BE2C (cell line): ENCODE results near the gene SRSF8.
"Not testable (repeated sequence)": the region's sequence is repeated elsewhere in the genome, so short reads cannot be mapped to it uniquely, and the experiment has no call there.

Source experiments
- DNase-seq: peaks from one replicate; pipeline ENCODE4 v3.0.0-alpha.2; 2020
- H3K27me3 ChIP-seq: fragments of 250-450 bp; sonication (Bioruptor Pico); 2 replicates; pipeline ENCODE4 v1.5.1; 2020; ENCODE audit warnings: mild to moderate bottlenecking
- H3K36me3 ChIP-seq: fragments of 250-450 bp; sonication (Bioruptor Pico); 2 replicates; pipeline ENCODE4 v1.5.1; 2020; ENCODE audit warnings: mild to moderate bottlenecking
- H3K4me1 ChIP-seq: fragments of 250-450 bp; sonication (Bioruptor Pico); 2 replicates; pipeline ENCODE4 v1.5.1; 2020
- H3K4me3 ChIP-seq: 2 replicates; pipeline ENCODE4 v1.5.1; 2011; ENCODE audit warnings: low read depth, low read length
- H3K9me3 ChIP-seq: fragments of 250-450 bp; sonication (Bioruptor Pico); 2 replicates; pipeline ENCODE4 v1.5.1; 2020
- TF ChIP-seq, protein P1 (sequence below): IDR thresholded peaks from 2 replicates; pipeline ENCODE4 v1.5.1; 2012; ENCODE audit warnings: mild to moderate bottlenecking, low read depth, low read length

The SRSF8 gene

DNA sequence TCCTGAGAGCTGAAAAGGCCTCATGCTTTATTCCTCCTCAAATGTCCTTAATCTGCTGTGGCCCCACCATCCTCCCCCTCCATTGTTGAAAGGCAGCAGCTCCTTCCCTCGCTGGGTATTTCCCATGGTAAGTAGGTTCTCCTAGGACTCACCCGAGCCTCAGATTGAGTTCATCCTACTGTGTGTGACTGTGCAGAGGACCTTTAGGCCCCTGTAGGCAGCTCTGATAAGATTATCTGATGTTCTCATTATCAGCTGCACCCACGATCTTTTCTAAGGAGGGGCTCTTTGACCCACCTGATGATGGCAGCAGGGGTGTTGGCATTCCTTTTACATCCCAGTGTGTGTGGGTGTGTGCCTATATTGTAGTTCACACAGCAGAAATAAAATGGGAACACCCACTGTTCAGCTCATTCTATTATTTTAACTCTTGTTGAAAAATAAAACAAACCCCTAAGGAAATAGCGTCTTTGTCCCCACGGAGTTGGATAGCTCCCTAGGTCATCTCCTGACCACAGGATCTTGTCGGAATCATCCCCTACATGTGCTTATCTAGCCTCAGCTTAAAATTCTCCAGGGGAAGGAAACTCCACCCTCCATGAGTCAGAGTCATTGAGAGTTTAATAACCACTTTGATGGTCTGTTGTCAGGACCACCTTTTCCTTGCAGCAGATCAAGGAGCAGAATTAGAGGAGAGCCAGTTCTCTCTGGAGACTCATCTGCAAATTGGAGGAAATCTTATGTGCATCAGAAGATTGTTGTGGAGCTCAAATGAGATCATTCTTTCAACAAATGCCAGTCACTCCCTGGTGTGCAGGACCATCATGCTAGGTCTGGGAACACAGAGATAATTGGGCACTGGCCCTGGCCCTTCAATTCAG is 42.2 kb downstream of the SRSF8 start:
- H3K36me3 ChIP-seq, result no peaks in the 10 kb centered on the region; the same call in 1 of the 2 replicates
- H3K9me3 ChIP-seq, result no peaks in the 10 kb centered on the region
- TF ChIP-seq, protein P1, sequence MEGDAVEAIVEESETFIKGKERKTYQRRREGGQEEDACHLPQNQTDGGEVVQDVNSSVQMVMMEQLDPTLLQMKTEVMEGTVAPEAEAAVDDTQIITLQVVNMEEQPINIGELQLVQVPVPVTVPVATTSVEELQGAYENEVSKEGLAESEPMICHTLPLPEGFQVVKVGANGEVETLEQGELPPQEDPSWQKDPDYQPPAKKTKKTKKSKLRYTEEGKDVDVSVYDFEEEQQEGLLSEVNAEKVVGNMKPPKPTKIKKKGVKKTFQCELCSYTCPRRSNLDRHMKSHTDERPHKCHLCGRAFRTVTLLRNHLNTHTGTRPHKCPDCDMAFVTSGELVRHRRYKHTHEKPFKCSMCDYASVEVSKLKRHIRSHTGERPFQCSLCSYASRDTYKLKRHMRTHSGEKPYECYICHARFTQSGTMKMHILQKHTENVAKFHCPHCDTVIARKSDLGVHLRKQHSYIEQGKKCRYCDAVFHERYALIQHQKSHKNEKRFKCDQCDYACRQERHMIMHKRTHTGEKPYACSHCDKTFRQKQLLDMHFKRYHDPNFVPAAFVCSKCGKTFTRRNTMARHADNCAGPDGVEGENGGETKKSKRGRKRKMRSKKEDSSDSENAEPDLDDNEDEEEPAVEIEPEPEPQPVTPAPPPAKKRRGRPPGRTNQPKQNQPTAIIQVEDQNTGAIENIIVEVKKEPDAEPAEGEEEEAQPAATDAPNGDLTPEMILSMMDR, result no peak
- DNase-seq, result peak; percentile 23
- no peak overlapping the region for H3K4me3 ChIP-seq
- no peaks in the 10 kb centered on the region for H3K27me3 ChIP-seq
- peaks cover 16% of the 10 kb centered on the region for H3K4me1 ChIP-seq

DNA sequence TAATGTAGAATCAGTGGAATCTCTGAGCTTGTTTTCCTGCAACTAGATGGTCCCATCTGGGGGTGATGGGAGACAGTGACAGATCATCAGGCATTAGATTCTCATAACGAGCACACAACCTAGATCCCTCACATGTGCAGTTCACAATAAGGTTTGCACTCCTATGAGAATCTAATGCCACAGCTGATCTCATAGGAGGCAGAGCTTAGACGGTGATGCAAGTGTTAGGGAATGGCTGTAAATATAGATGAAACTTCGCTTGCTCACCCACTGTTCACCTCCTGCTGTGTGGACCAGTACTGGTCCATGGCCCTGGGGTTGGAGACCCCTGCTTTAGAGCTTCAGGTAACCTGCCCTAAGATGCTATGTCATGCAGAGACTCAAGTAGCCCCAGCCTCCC is 44.8 kb downstream of the SRSF8 start:
- H3K9me3 ChIP-seq, H3K27me3 ChIP-seq, H3K36me3 ChIP-seq, DNase-seq, H3K4me3 ChIP-seq: not testable (repeated sequence)
- peaks cover 16% of the 10 kb centered on the region for H3K4me1 ChIP-seq

DNA sequence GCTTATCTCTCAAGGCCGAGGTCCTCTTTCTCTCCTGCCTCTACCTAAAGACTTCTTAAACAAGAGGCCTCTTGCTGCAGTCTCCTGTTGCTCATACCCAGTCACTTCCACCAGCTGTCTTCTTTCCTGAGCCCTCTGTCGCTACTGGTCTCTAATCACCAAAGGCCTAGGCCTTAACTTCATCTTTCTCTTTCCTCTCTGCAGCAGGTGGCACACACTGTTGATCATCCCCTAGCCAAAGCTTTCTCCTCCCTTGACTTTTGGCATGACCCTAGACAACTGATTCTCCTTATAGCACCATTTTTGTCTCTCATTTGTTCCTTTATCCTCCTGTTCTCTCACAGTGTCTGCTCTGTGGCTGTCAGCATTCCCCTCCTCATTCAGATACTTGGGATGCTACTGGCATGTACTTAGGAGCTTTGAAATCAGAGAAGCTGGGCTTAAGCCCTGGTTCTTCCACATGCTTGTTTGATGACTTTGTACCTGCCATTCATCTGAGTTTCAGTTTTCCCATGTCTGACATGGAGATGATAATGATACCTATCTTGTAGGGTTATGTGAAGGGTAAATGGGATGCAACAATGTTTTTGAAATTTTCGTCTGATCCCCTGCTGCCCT is 45.3 kb downstream of the SRSF8 start:
- no peaks in the 10 kb centered on the region for H3K9me3 ChIP-seq
- DNase-seq, result no peak

DNA sequence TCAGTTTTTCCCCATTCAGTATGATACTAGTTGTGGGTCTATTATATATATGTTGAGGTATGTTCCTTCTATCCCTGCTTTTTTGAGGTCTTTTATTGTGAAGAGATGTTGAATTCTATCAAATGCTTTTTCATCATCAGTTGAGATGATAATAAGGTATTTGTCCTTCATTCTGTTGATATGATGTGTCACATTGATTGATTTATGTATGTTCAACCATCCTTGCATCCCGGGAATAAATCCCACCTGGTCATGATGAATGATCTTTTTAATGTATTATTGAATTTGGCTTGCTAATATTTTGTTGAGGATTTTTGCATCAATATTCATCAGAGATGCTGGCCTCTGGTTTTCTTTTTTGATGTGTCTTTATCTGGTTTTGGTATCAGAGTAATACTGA is 48.9 kb downstream of the SRSF8 start:
- TF ChIP-seq, protein P1, result no peak
- H3K4me1 ChIP-seq, result no peaks in the 10 kb centered on the region
- H3K36me3 ChIP-seq, result no peaks in the 10 kb centered on the region
- no peaks in the 10 kb centered on the region for H3K27me3 ChIP-seq
- no peaks in the 10 kb centered on the region for H3K9me3 ChIP-seq
- DNase-seq, result no peak
- no peak overlapping the region for H3K4me3 ChIP-seq

More for the DNA sequence above, 45.3 kb downstream of the SRSF8 start:
- H3K36me3 ChIP-seq, result no peaks in the 10 kb centered on the region; the same call in 1 of the 2 replicates
- H3K4me1 ChIP-seq, result peaks cover 16% of the 10 kb centered on the region
- H3K4me3 ChIP-seq, result no peak overlapping the region
- H3K27me3 ChIP-seq, result no peaks in the 10 kb centered on the region
- TF ChIP-seq, protein P1, result no peak

DNA sequence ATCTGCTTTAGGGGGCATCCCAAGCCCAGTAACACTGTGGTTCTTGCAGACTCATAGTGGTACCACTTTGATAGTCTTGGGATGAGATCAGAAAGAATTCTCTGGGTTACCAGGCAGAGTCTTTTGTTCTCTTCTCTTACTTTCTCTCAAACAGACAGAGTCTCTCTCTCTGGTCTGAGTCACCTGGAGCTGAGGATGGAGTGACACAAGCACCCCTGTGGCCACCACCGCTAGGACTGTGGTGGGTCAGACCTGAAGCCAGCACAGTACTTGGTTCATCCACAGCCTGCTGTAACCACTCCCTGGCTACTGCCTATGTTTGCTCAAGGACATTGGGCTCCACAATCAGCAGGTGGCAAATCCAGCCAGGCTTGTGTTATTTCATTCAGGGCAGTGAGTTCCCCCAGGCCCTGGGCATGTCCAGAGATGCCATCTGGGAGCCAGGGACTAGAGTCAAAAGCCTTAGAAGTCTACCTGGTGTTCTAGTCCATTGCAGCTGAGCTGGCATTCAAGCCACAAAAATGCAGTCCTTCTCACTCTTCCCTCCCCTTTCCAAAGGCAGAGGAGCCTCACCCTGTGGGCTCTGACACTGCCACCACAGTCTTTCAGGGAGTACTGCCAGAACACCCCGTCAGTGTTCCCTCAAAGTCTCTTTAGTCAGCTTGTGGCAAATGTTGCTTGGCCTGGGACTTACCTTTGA is 52.8 kb downstream of the SRSF8 start:
- Histone ChIP-seq H3K27me3 (no peaks in the 10 kb centered on the region), H3K36me3 (no peaks in the 10 kb centered on the region), H3K9me3 (no peaks in the 10 kb centered on the region), H3K4me1 (no peaks in the 10 kb centered on the region), H3K4me3 (no peak overlapping the region)
- DNase-seq, result no peak
- TF ChIP-seq, protein P1, result no peak
